GM23248 (cell line): ENCODE data around the gene DIS3. TPM values are rescaled to one million over a fixed set of nuclear protein-coding genes. Genes with fewer than 3 reads are reported as not detected.
A peak's percentile ranks its signal among the peaks of the same experiment; 100 is the strongest.
"Not testable (repeated sequence)": the region's sequence is repeated elsewhere in the genome, so short reads cannot be mapped to it uniquely, and the experiment has no call there.

Experiments used
- DNase-seq: peaks from one replicate; pipeline ENCODE4 v3.0.0-alpha.2; 2015
- H2AFZ ChIP-seq: fragments of 200-600 bp; sonication (generic); 2 replicates; pipeline ENCODE4 v1.6.1; 2016; ENCODE audit warnings: antibody characterized with exemption
- H3F3A ChIP-seq: fragments of 200-600 bp; sonication (generic); 2 replicates; pipeline ENCODE4 v1.6.1; 2016; ENCODE audit warnings: mild to moderate bottlenecking, antibody characterized with exemption, mixed run types; ENCODE audit not compliant: insufficient read depth
- H3K27ac ChIP-seq: fragments of 200-600 bp; sonication (generic); 2 replicates; pipeline ENCODE4 v1.5.1; 2016; ENCODE audit warnings: mild to moderate bottlenecking
- H3K27me3 ChIP-seq: fragments of 200-600 bp; sonication (generic); replicated peaks from 2 replicates; pipeline ENCODE4 v1.6.1; 2016; ENCODE audit warnings: mild to moderate bottlenecking; ENCODE audit not compliant: insufficient read depth
- H3K36me3 ChIP-seq: fragments of 200-600 bp; sonication (generic); 2 replicates; pipeline ENCODE4 v1.6.1; 2016; ENCODE audit warnings: low read depth, mild to moderate bottlenecking
- H3K4me1 ChIP-seq: fragments of 200-600 bp; sonication (generic); 2 replicates; pipeline ENCODE4 v1.6.1; 2016; ENCODE audit warnings: mild to moderate bottlenecking; ENCODE audit not compliant: insufficient read depth
- H3K4me2 ChIP-seq: fragments of 200-600 bp; sonication (generic); one replicate; pipeline ENCODE4 v1.6.1; 2016; ENCODE audit warnings: mild to moderate bottlenecking; ENCODE audit not compliant: unreplicated experiment
- H3K4me3 ChIP-seq: fragments of 200-600 bp; sonication (generic); 2 replicates; pipeline ENCODE4 v1.5.1; 2016; ENCODE audit warnings: mild to moderate bottlenecking
- H3K79me2 ChIP-seq: fragments of 200-600 bp; sonication (generic); 2 replicates; pipeline ENCODE4 v1.6.1; 2016; ENCODE audit warnings: mild to moderate bottlenecking; ENCODE audit not compliant: insufficient read depth
- H3K9ac ChIP-seq: fragments of 200-600 bp; sonication (generic); 2 replicates; pipeline ENCODE4 v1.6.1; 2016; ENCODE audit warnings: mild to moderate bottlenecking
- H3K9me2 ChIP-seq: fragments of 200-600 bp; sonication (generic); 2 replicates; pipeline ENCODE4 v1.6.1; 2016; ENCODE audit warnings: mixed run types, mild to moderate bottlenecking, moderate library complexity; ENCODE audit not compliant: insufficient read depth
- H3K9me3 ChIP-seq: fragments of 200-600 bp; sonication (generic); one replicate; pipeline ENCODE4 v1.6.1; 2017; ENCODE audit warnings: low read depth
- H4K20me1 ChIP-seq: fragments of 200-600 bp; sonication (generic); 2 replicates; pipeline ENCODE4 v1.6.0; 2016; ENCODE audit not compliant: insufficient read depth
- EZH2 ChIP-seq: fragments of 200-600 bp; sonication (generic); IDR thresholded peaks from 2 replicates; pipeline ENCODE4 v1.6.1; 2018; ENCODE audit warnings: antibody characterized with exemption, mild to moderate bottlenecking; ENCODE audit not compliant: insufficient read depth, poor library complexity, severe bottlenecking
- EZH2phosphoT487 ChIP-seq: fragments of 200-600 bp; sonication (generic); IDR thresholded peaks from 2 replicates; pipeline ENCODE4 v1.6.1; 2018; ENCODE audit warnings: antibody characterized with exemption, moderate library complexity, mild to moderate bottlenecking, low read depth; ENCODE audit not compliant: insufficient read depth
- WGBS, 2 experiments: methylation state at CpG; one replicate each; pipeline ENCODE4 v1.1.6; 2015 to 2017; ENCODE audit warnings: low lambda C conversion rate in 2 of 2, low coverage in 1 of 2; ENCODE audit errors: missing lambda C conversion rate in 2 of 2; 5-methylcytosine and 5-hydroxymethylcytosine counted together
- in situ Hi-C: fragments of 300-500 bp; cut with MboI; formaldehyde crosslinking; loops from 2 replicates; pipeline ENCODE4 v1.15.0; 2020
- polyA plus RNA-seq: library from polyadenylated mRNA; unstranded; fragments of >200 nt; fragmentation: Nextera tagmentation; extraction: Ambion mirVana; gene quantifications from 2 replicates; pipeline ENCODE4 v1.2.1, GENCODE V29; 2016
- total RNA-seq: library from RNA; depleted of rRNA; stranded (reverse); fragments of >200 nt; shearing (Covaris generic); gene quantifications from 2 replicates; pipeline ENCODE4 v1.2.3, GENCODE V29; 2014

Gene DIS3
- total and polyA plus RNA-seq, 2 experiments from 2014 or later, result 17.3 to 31.0 TPM

GRCh38 chr13:72820898-72821279 lies 39.2 kb upstream of the DIS3 start:
- WGBS, 2 experiments, result 9 to 16% methylated on average over 1 of the region's 1 CpG
- no peak overlapping the region for H3K27ac ChIP-seq
- H3F3A ChIP-seq, result no peaks in the 10 kb centered on the region
- TF ChIP-seq EZH2phosphoT487 (no peak), EZH2 (no peak)
- no peak overlapping the region for H2AFZ ChIP-seq
- H3K4me2 ChIP-seq, result no peak overlapping the region
- peaks cover 5% of the 10 kb centered on the region; the same call in 1 of the 2 replicates for H3K4me1 ChIP-seq
- H3K27me3 ChIP-seq, result no peaks in the 10 kb centered on the region
- no peak overlapping the region for H3K9ac ChIP-seq
- no peaks in the 10 kb centered on the region for H3K9me2 ChIP-seq
- no peak overlapping the region for H3K4me3 ChIP-seq
- H4K20me1 ChIP-seq, result no peaks in the 10 kb centered on the region
- H3K36me3 ChIP-seq, result peaks cover 6% of the 10 kb centered on the region; the same call in 1 of the 2 replicates
- no peaks in the 10 kb centered on the region for H3K9me3 ChIP-seq
- no peak for DNase-seq
- H3K79me2 ChIP-seq, result no peaks in the 10 kb centered on the region
- in situ Hi-C loops, result loop anchor here (25.0 kb wide), 1 partner anchor 891 kb away; no protein-coding TSS in a partner anchor

DNA sequence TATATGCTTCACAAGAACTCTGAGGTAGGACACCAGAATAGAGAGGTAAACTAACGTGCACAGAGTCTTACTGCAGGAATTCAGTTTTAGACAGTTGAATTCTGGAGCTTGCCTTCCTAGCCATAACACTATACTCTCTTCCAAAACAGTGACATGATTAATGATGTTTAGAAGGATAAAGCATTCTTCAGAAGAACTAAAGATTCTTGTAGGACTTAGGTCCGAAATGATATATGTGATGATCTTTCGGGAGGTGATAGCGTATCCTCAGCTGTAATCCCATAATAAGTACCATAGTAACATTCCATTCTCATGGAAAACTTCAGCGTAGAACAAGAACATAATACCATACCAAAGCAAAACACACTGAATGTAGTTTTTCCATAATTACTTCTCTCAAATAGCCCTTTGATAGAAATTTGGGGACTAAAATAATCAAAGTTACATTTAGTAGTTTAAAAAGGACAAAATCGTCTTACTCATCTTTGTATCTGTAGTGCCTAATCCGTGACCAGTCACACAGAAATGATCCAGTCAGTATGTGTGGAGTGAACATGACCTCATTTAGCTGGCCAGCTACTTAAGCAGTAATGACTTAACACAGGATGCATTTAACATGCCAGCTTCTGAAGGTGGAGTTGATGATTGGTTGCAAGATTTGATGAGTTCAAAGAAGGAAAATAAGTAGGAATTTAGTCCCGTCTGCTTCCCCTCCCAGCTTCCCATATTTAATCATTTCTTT lies 38.6 kb upstream of the DIS3 start:
- H3K9me3 ChIP-seq, result no peaks in the 10 kb centered on the region
- H3K4me2 ChIP-seq, result no peak overlapping the region
- no peaks in the 10 kb centered on the region for H3K27me3 ChIP-seq
- no peaks in the 10 kb centered on the region for H3F3A ChIP-seq
- H3K4me1 ChIP-seq, result peaks cover 5% of the 10 kb centered on the region; the same call in 1 of the 2 replicates
- no peaks in the 10 kb centered on the region for H3K9me2 ChIP-seq
- DNase-seq, result peak; percentile 83
- in situ Hi-C loops, result loop anchor here (25.0 kb wide), 1 partner anchor 892 kb away; no protein-coding TSS in a partner anchor
- H4K20me1 ChIP-seq, result no peaks in the 10 kb centered on the region
- H3K9ac ChIP-seq, result no peak overlapping the region
- 86 to 87% methylated on average over 8 of the region's 8 CpGs for WGBS, 2 experiments
- no peak overlapping the region for H3K27ac ChIP-seq
- H2AFZ ChIP-seq, result no peak overlapping the region
- no peak for TF ChIP-seq EZH2phosphoT487
- no peak overlapping the region for H3K4me3 ChIP-seq
- peaks cover 6% of the 10 kb centered on the region; the same call in 1 of the 2 replicates for H3K36me3 ChIP-seq
- no peaks in the 10 kb centered on the region for H3K79me2 ChIP-seq

GRCh38 chr13:72808917-72809500 lies 27.3 kb upstream of the DIS3 start:
- no peak overlapping the region for H3K4me2 ChIP-seq
- in situ Hi-C loops, result loop anchor here (25.0 kb wide), 1 partner anchor 903 kb away; no protein-coding TSS in a partner anchor
- peaks cover 14% of the 10 kb centered on the region for H3F3A ChIP-seq
- DNase-seq, result peak; percentile 25
- H3K9me3 ChIP-seq, result no peaks in the 10 kb centered on the region
- TF ChIP-seq EZH2 (no peak), EZH2phosphoT487 (no peak)
- no peak overlapping the region for H3K4me3 ChIP-seq
- peaks cover 5% of the 10 kb centered on the region; the same call in 1 of the 2 replicates for H3K36me3 ChIP-seq
- H3K27ac ChIP-seq, result no peak overlapping the region
- 0 out of 2 replicates have a peak overlapping the region, but pooled peaks have one; percentile 34 for H2AFZ ChIP-seq
- no peaks in the 10 kb centered on the region for H3K27me3 ChIP-seq
- H4K20me1 ChIP-seq, result no peaks in the 10 kb centered on the region
- H3K4me1 ChIP-seq, result no peaks in the 10 kb centered on the region
- WGBS, 2 experiments, result 0 to 5% methylated on average over 1 of the region's 1 CpG
- H3K9ac ChIP-seq, result no peak overlapping the region
- no peaks in the 10 kb centered on the region; the same call in 1 of the 2 replicates for H3K79me2 ChIP-seq
- H3K9me2 ChIP-seq, result no peaks in the 10 kb centered on the region

DNA sequence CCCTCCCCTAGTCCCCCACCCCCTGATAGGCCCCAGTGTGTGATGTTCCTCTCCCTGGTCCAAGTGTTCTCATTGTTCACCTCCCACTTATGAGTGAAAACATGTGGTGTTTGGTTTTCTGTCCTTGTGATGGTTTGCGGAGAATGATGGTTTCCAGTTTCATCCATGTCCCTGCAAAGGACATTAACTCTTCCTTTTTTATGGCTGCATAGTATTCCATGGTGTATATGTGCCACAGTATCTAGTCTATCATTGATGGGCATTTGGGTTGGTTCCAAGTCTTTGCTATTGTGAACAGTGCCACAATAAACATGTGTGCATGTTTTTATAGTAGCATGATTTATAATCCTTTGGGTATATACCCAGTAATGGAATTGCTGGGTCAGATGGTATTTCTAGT lies 24.8 kb upstream of the DIS3 start:
- 82 to 100% methylated on average over 1 of the region's 1 CpG for WGBS, 2 experiments
- H3K27me3 ChIP-seq, H3K27ac ChIP-seq, H3K79me2 ChIP-seq, H3K9ac ChIP-seq, H3K36me3 ChIP-seq, H2AFZ ChIP-seq, H3K4me1 ChIP-seq, H3K4me2 ChIP-seq, DNase-seq, H3K9me3 ChIP-seq, H3K4me3 ChIP-seq, H3K9me2 ChIP-seq, H4K20me1 ChIP-seq: not testable (repeated sequence)
- H3F3A ChIP-seq, result peaks cover 14% of the 10 kb centered on the region
- in situ Hi-C loops, result loop anchor here (25.0 kb wide), 1 partner anchor 906 kb away; no protein-coding TSS in a partner anchor
